ENCODE results near the gene DNAAF2. TPM values are rescaled to one million over a fixed set of nuclear protein-coding genes. Genes with fewer than 3 reads are reported as not detected.
A peak's percentile ranks its signal among the peaks of the same experiment; 100 is the strongest.

DNAAF2 gene
- total RNA-seq, result 10 to 100 TPM; 18.5 to 19.7 TPM
- 19.4 TPM for polyA plus RNA-seq (2013, experiment 1 of 2)
- polyA plus RNA-seq (2013, experiment 2 of 2), result 21.4 TPM
- long read RNA-seq, experiment 1, transcript DNAAF2-202 (2 exons, 2,819 nt), result minor isoform, 12 of 36 reads
- long read RNA-seq, experiment 1, transcript DNAAF2-201 (3 exons, 2,963 nt), result major isoform, 15 of 36 reads
- long read RNA-seq, experiment 1, partial matches to known transcripts, result 4 of 36 reads
- long read RNA-seq, experiment 1, other reads (novel, unspliced or antisense), result 5 of 36 reads
- long read RNA-seq, experiment 2, transcript DNAAF2-202 (2 exons, 2,819 nt), result minor isoform, 36 of 101 reads
- long read RNA-seq, experiment 2, transcript DNAAF2-201 (3 exons, 2,963 nt), result major isoform, 54 of 101 reads
- long read RNA-seq, experiment 2, partial matches to known transcripts, result 0 of 101 reads
- long read RNA-seq, experiment 2, other reads (novel, unspliced or antisense), result 11 of 101 reads
- long read RNA-seq, experiment 3, transcript DNAAF2-201 (3 exons, 2,963 nt), result major isoform, 151 of 197 reads
- long read RNA-seq, experiment 3, transcript DNAAF2-202 (2 exons, 2,819 nt), result minor isoform, 28 of 197 reads
- long read RNA-seq, experiment 3, partial matches to known transcripts, result 1 of 197 reads
- long read RNA-seq, experiment 3, other reads (novel, unspliced or antisense), result 17 of 197 reads
- long read RNA-seq, experiment 4, transcript DNAAF2-201 (3 exons, 2,963 nt), result major isoform, 68 of 134 reads
- long read RNA-seq, experiment 4, transcript DNAAF2-202 (2 exons, 2,819 nt), result minor isoform, 55 of 134 reads
- long read RNA-seq, experiment 4, partial matches to known transcripts, result 0 of 134 reads
- long read RNA-seq, experiment 4, other reads (novel, unspliced or antisense), result 11 of 134 reads

GRCh38 chr14:49634547-49635334 lies at the start of gene DNAAF2:
Gene DNAAF2 (minus strand): TSS chr14:49635244. CDS start chr14:49635149, 95 bp downstream.
- Histone ChIP-seq H3K36me3 (ENCODE audit: control insufficient read depth, insufficient read depth, low read length) (peaks cover 23% of the 10 kb centered on the region), H3K9me3 (ENCODE audit: control insufficient read depth, low read length) (no peaks in the 10 kb centered on the region), H3K4me3 (ENCODE audit: low read length) (peak within 1 kb of the TSS; percentile 94), H3K9ac (ENCODE audit: extremely low read depth, low read length, poor library complexity, severe bottlenecking) (peak within 1 kb of the TSS; percentile 91), H3K27ac (ENCODE audit: low read depth, low read length) (peak within 1 kb of the TSS; percentile 98), H3K27me3 (ENCODE audit: control insufficient read depth, insufficient read depth, low read length, poor library complexity, severe bottlenecking) (no peaks in the 10 kb centered on the region), H3K4me1 (ENCODE audit: control insufficient read depth, insufficient read depth, low read length) (no peaks in the 10 kb centered on the region)
- no peak for TF ChIP-seq CTCF (conservative IDR thresholded peaks at IDR 0.05)
- H3K27ac Mint-ChIP-seq, result peak within 1 kb of the TSS; percentile 98
- H3K9me3 Mint-ChIP-seq, result no peaks in the 10 kb centered on the region
- H3K4me3 Mint-ChIP-seq, result peak within 1 kb of the TSS; percentile 87
- H3K4me1 Mint-ChIP-seq, result peaks cover 7% of the 10 kb centered on the region
- H3K27me3 Mint-ChIP-seq (ENCODE audit: insufficient read depth), result no peaks in the 10 kb centered on the region
- peak; percentile 82 for DNase-seq
- peaks cover 37% of the 10 kb centered on the region for H3K36me3 Mint-ChIP-seq (ENCODE audit: low read depth)
- 0 to 2% methylated on average over 12 to 80 of the region's 80 CpGs for WGBS, 2 experiments (ENCODE audit: insufficient coverage in 1 of 2, insufficient read length in 1 of 2)

GRCh38 chr14:49679271-49679670 lies 44.2 kb upstream of the DNAAF2 start:
- Mint-ChIP-seq H3K4me1 (no peaks in the 10 kb centered on the region), H3K27ac (no peak overlapping the region), H3K4me3 (no peak overlapping the region), H3K9me3 (no peaks in the 10 kb centered on the region), H3K27me3 (ENCODE audit: insufficient read depth) (no peaks in the 10 kb centered on the region), H3K36me3 (ENCODE audit: low read depth) (peaks cover 61% of the 10 kb centered on the region)
- H3K27ac ChIP-seq (ENCODE audit: low read depth, low read length), result no peak overlapping the region
- H3K27me3 ChIP-seq (ENCODE audit: control insufficient read depth, insufficient read depth, low read length, poor library complexity, severe bottlenecking), result no peaks in the 10 kb centered on the region
- peaks cover 48% of the 10 kb centered on the region for H3K36me3 ChIP-seq (ENCODE audit: control insufficient read depth, insufficient read depth, low read length)
- 86 to 91% methylated on average over 1 to 2 of the region's 2 CpGs for WGBS, 2 experiments (ENCODE audit: insufficient coverage in 1 of 2, insufficient read length in 1 of 2)
- H3K4me3 ChIP-seq (ENCODE audit: low read length), result no peak overlapping the region
- no peak for TF ChIP-seq CTCF (conservative IDR thresholded peaks at IDR 0.05)
- no peaks in the 10 kb centered on the region for H3K9me3 ChIP-seq (ENCODE audit: control insufficient read depth, low read length)
- H3K9ac ChIP-seq (ENCODE audit: extremely low read depth, low read length, poor library complexity, severe bottlenecking), result no peak overlapping the region
- no peak for DNase-seq
- no peaks in the 10 kb centered on the region for H3K4me1 ChIP-seq (ENCODE audit: control insufficient read depth, insufficient read depth, low read length)

- no peaks in the 10 kb centered on the region for H3K4me1 Mint-ChIP-seq
- H3K27me3 ChIP-seq (ENCODE audit: control insufficient read depth, insufficient read depth, low read length, poor library complexity, severe bottlenecking), result no peaks in the 10 kb centered on the region
- DNase-seq, result peak; percentile 61
- H3K36me3 Mint-ChIP-seq (ENCODE audit: low read depth), result peaks cover 65% of the 10 kb centered on the region
- TF ChIP-seq CTCF (conservative IDR thresholded peaks at IDR 0.05), result peak; percentile 47
- no peak overlapping the region for H3K27ac Mint-ChIP-seq
- H3K4me3 Mint-ChIP-seq, result no peak overlapping the region
- H3K9ac ChIP-seq (ENCODE audit: extremely low read depth, low read length, poor library complexity, severe bottlenecking), result no peak overlapping the region
- peaks cover 56% of the 10 kb centered on the region for H3K36me3 ChIP-seq (ENCODE audit: control insufficient read depth, insufficient read depth, low read length)
- no peaks in the 10 kb centered on the region for H3K4me1 ChIP-seq (ENCODE audit: control insufficient read depth, insufficient read depth, low read length)
- H3K4me3 ChIP-seq (ENCODE audit: low read length), result no peak overlapping the region
- WGBS, 2 experiments (ENCODE audit: insufficient coverage in 1 of 2, insufficient read length in 1 of 2), result 89 to 96% methylated on average over 3 to 4 of the region's 4 CpGs
- no peak overlapping the region for H3K27ac ChIP-seq (ENCODE audit: low read depth, low read length)
- H3K27me3 Mint-ChIP-seq (ENCODE audit: insufficient read depth), result no peaks in the 10 kb centered on the region
- H3K9me3 ChIP-seq (ENCODE audit: control insufficient read depth, low read length), result no peaks in the 10 kb centered on the region
- no peaks in the 10 kb centered on the region for H3K9me3 Mint-ChIP-seq
These were observed 42.6 kb upstream of the DNAAF2 start for GRCh38 chr14:49677643-49678042.

Measured in endodermal cell (in vitro differentiated cells).